ENCODE data around the gene BIN1. TPM values are rescaled to one million over a fixed set of nuclear protein-coding genes. Genes with fewer than 3 reads are reported as not detected.

The BIN1 gene
- polyA plus RNA-seq, 1 of the 3 experiments (the other 2 are of a cell fraction) = 40.3 TPM

DNA sequence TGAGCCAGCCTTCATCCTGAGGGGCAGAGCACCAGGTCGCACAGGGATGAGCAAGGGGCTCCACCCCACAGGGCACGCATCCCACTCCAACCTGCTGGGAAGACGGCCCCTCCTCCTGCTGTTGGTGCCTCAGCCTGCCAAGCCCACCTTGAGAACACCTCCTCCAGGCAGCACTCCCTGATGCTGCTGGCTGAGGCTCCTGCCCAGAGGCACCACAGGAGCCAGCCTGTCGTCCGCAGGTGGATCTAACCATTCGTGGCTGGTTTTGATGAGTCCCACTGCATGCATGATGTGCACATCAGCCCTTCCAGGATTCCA, 58.4 kb downstream of the BIN1 start:
- Histone ChIP-seq H3F3A (replicated peaks; ENCODE audit: insufficient read depth) (no peaks in the 10 kb centered on the region), H3K27ac (ENCODE audit: low read depth in 2 of 2, low read length in 1 of 2) (no peak overlapping the region), H2AFZ (ENCODE audit: low read depth) (no peak overlapping the region), H4K20me1 (ENCODE audit: insufficient read depth) (no peaks in the 10 kb centered on the region), H3K36me3 (replicated peaks in 1 of 2; ENCODE audit: control insufficient read depth in 1 of 2, insufficient read depth in 2 of 2, low read length in 1 of 2) (peaks cover 0 to 2% of the 10 kb centered on the region in 2 experiments), H3K79me2 (ENCODE audit: insufficient read depth) (no peaks in the 10 kb centered on the region), H3K27me3 (ENCODE audit: insufficient read depth) (no peaks in the 10 kb centered on the region), H3K9me2 (no peaks in the 10 kb centered on the region), H3K4me1 (ENCODE audit: control insufficient read depth in 1 of 2, insufficient read depth in 2 of 2, low read depth in 1 of 2, low read length in 1 of 2) (peaks cover 0 to 4% of the 10 kb centered on the region in 2 experiments; a peak in 1 of 4 replicates), H3K9me3 (no peaks in the 10 kb centered on the region), H3K9ac (no peak overlapping the region), H3K4me3 (ENCODE audit: low read depth in 2 of 2, low read length in 1 of 2) (no peak overlapping the region), H3K4me2 (no peak overlapping the region)
- 100% methylated on average over 4 of the region's 6 CpGs for WGBS (ENCODE audit: low lambda C conversion rate)
- CTCF ChIA-PET = no interaction called here
- POLR2A ChIA-PET = no interaction called here
- TF ChIP-seq, protein P1, sequence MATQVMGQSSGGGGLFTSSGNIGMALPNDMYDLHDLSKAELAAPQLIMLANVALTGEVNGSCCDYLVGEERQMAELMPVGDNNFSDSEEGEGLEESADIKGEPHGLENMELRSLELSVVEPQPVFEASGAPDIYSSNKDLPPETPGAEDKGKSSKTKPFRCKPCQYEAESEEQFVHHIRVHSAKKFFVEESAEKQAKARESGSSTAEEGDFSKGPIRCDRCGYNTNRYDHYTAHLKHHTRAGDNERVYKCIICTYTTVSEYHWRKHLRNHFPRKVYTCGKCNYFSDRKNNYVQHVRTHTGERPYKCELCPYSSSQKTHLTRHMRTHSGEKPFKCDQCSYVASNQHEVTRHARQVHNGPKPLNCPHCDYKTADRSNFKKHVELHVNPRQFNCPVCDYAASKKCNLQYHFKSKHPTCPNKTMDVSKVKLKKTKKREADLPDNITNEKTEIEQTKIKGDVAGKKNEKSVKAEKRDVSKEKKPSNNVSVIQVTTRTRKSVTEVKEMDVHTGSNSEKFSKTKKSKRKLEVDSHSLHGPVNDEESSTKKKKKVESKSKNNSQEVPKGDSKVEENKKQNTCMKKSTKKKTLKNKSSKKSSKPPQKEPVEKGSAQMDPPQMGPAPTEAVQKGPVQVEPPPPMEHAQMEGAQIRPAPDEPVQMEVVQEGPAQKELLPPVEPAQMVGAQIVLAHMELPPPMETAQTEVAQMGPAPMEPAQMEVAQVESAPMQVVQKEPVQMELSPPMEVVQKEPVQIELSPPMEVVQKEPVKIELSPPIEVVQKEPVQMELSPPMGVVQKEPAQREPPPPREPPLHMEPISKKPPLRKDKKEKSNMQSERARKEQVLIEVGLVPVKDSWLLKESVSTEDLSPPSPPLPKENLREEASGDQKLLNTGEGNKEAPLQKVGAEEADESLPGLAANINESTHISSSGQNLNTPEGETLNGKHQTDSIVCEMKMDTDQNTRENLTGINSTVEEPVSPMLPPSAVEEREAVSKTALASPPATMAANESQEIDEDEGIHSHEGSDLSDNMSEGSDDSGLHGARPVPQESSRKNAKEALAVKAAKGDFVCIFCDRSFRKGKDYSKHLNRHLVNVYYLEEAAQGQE (IDR thresholded peaks at IDR 0.05; ENCODE audit: low read depth, low read length) = no peak
- TF ChIP-seq RAD21 (IDR thresholded peaks at IDR 0.05; ENCODE audit: low read length) = no peak
- no peak for TF ChIP-seq CHD2 (IDR thresholded peaks at IDR 0.05; ENCODE audit: low read length, partially characterized antibody)
- TF ChIP-seq, protein P2, sequence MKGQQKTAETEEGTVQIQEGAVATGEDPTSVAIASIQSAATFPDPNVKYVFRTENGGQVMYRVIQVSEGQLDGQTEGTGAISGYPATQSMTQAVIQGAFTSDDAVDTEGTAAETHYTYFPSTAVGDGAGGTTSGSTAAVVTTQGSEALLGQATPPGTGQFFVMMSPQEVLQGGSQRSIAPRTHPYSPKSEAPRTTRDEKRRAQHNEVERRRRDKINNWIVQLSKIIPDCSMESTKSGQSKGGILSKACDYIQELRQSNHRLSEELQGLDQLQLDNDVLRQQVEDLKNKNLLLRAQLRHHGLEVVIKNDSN (IDR thresholded peaks at IDR 0.05; ENCODE audit: borderline replicate concordance, low read depth) = no peak
- TF ChIP-seq GABPA (IDR thresholded peaks at IDR 0.05; ENCODE audit: low read depth) = no peak
- no peak for TF ChIP-seq ZBTB33 (IDR thresholded peaks at IDR 0.05; ENCODE audit: borderline replicate concordance, low read depth)
- TF ChIP-seq EZH2phosphoT487 (IDR thresholded peaks at IDR 0.05; ENCODE audit: borderline replicate concordance, low read depth) = no peak
- no peak for TF ChIP-seq MXI1 (IDR thresholded peaks at IDR 0.05; ENCODE audit: low read depth, low read length)
- no peak for TF ChIP-seq JUND (IDR thresholded peaks at IDR 0.05)
- TF ChIP-seq ELF1 (IDR thresholded peaks at IDR 0.05) = no peak
- TF ChIP-seq IRF3 (IDR thresholded peaks at IDR 0.05; ENCODE audit: low read depth, low read length) = no peak
- TF ChIP-seq SMC3 (IDR thresholded peaks at IDR 0.05; ENCODE audit: low read depth, low read length) = no peak
- TF ChIP-seq PBX3 (IDR thresholded peaks at IDR 0.05) = no peak
- no peak for TF ChIP-seq USF2 (IDR thresholded peaks at IDR 0.05; ENCODE audit: borderline replicate concordance, low read depth, low read length)
- TF ChIP-seq YY1 (IDR thresholded peaks at IDR 0.05; ENCODE audit: low read depth) = no peak
- TF ChIP-seq, protein P3, sequence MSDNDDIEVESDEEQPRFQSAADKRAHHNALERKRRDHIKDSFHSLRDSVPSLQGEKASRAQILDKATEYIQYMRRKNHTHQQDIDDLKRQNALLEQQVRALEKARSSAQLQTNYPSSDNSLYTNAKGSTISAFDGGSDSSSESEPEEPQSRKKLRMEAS (IDR thresholded peaks at IDR 0.05; ENCODE audit: low read depth) = no peak
- TF ChIP-seq GATA2 (CRISPR knock-in tag; IDR thresholded peaks at IDR 0.05) = no peak
- TF ChIP-seq RFX5 (IDR thresholded peaks at IDR 0.05; ENCODE audit: low read length) = no peak
- no peak for DNase-seq
